ENCODE results near the gene STX18.

Gene STX18

DNA sequence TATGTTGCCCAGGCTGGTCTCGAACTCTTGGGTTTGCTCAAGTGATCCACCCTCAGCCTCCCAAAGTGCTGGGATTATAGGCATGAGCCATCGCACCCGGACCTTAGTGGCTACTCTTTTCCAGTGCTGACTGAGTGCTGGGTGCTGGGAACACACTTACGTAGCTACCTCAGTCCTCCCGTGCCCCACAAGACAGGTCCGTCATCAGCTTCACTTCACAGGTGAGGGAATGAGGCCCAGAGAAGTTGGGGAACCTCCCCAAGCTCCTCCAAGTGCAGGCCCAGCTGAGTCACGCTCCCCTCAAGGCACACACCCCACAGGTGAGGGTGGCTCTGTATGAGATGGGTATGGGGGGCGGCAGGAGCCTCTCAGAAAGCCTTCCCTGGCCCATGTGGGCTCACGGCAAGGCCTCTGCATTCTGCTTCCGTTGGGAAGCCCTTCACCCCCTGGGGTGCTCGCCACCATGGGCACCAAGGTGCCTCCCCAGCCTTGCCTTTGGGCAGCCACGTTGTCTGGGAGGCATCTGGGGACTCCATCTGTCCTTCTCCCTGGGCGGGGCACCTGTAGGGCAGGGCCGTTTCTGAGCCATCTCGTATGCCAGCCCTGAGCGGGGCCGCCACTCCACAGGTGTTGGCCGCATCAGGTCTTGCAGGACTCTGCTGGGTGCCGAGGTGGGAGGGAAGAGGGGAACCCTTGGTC lies 126.6 kb downstream of the STX18 start:
- TF ChIP-seq, protein P1, sequence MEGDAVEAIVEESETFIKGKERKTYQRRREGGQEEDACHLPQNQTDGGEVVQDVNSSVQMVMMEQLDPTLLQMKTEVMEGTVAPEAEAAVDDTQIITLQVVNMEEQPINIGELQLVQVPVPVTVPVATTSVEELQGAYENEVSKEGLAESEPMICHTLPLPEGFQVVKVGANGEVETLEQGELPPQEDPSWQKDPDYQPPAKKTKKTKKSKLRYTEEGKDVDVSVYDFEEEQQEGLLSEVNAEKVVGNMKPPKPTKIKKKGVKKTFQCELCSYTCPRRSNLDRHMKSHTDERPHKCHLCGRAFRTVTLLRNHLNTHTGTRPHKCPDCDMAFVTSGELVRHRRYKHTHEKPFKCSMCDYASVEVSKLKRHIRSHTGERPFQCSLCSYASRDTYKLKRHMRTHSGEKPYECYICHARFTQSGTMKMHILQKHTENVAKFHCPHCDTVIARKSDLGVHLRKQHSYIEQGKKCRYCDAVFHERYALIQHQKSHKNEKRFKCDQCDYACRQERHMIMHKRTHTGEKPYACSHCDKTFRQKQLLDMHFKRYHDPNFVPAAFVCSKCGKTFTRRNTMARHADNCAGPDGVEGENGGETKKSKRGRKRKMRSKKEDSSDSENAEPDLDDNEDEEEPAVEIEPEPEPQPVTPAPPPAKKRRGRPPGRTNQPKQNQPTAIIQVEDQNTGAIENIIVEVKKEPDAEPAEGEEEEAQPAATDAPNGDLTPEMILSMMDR (IDR thresholded peaks at IDR 0.05; ENCODE audit: low read depth, low read length, missing control alignments) = no peak
- DNase-seq (ENCODE audit: low read depth) = no peak
- in situ Hi-C loops (cut with HindIII; ENCODE audit: low sequenced_read_pairs) = no loop called here
- no peak overlapping the region for H3K4me3 ChIP-seq (ENCODE audit: low read depth, low read length)

DNA sequence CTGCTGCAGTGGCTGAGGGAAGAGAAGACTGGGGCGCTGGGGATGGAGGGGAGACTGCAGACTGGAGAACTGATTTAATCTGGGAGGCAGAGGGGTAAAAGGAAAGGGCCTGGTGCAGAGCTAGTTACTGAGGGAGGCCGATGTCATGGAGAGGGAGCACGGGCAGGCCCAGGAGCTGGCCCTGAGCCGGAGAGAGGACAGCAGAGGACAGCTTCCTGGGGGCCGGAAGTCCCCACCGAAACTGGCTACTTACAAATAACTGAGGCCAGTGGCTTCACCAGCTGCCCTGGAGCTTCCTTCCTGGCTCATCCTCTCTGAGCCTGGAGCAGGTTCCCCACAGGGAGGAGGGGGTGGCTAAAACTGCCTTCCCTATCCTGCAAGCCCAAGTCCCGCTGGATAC lies 128.0 kb downstream of the STX18 start:
- TF ChIP-seq, protein P1 (IDR thresholded peaks at IDR 0.05; ENCODE audit: low read depth, low read length, missing control alignments) = no peak
- in situ Hi-C loops (cut with HindIII; ENCODE audit: low sequenced_read_pairs) = no loop called here
- DNase-seq (ENCODE audit: low read depth) = no peak
- no peak overlapping the region for H3K4me3 ChIP-seq (ENCODE audit: low read depth, low read length)

DNA sequence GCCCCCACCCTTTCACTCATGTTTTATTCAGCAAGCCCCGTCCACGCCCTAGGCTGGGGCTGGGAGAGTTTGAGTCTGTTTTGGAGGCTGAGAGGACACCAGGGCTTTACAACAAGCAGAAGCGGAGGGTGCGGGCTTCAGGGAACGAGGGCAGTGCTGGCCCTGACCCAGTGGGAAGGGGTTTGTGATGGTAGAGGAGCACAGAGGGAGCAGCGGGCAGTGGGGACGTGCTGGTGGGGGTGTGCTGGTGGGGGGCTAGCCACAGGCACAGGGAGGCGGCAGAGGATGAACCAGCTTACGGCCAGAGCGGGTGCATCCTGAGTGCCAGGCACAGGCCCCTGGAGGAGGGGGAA lies 128.5 kb downstream of the STX18 start:
- in situ Hi-C loops (cut with HindIII; ENCODE audit: low sequenced_read_pairs) = no loop called here
- DNase-seq (ENCODE audit: low read depth) = no peak
- TF ChIP-seq, protein P1 (IDR thresholded peaks at IDR 0.05; ENCODE audit: low read depth, low read length, missing control alignments) = no peak
- H3K4me3 ChIP-seq (ENCODE audit: low read depth, low read length) = no peak overlapping the region

DNA sequence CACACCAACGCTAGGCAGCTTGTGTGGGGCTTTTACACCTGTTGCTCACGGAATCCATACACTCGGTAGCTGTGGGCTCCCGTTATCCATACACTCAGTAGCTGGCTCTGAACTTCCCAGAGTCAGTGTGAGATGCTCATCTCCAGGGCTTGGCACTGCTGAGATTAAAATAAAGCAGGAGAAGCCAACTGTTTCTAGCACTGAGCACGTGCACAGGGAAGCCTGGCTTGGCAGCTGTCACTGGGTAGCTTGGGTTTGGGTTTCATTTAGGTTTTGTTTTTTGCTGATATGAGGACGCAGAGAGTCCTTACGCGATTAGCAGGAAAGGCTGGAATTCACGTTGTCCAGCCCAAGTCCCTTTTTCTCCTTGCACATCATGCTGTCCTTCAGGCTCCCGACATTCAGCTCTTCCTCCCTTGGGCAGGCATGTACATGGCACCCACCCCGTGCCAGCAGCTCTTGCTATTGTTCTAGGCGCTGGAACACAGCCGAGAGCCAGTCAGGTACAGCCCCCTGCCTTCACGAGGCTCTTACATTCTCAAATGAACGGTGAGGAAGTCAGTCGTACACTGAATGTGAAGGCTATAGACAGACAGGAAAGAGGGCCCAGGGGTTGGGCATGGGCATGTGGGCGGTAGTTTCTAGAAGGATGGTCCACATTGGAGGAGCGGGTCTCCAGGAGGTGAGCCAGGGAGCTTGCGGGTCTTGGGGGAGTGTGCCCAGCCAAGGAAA lies 129.0 kb downstream of the STX18 start:
- no peak for DNase-seq (ENCODE audit: low read depth)
- no peak overlapping the region for H3K4me3 ChIP-seq (ENCODE audit: low read depth, low read length)
- in situ Hi-C loops (cut with HindIII; ENCODE audit: low sequenced_read_pairs) = no loop called here
- TF ChIP-seq, protein P1 (IDR thresholded peaks at IDR 0.05; ENCODE audit: low read depth, low read length, missing control alignments) = no peak

DNA sequence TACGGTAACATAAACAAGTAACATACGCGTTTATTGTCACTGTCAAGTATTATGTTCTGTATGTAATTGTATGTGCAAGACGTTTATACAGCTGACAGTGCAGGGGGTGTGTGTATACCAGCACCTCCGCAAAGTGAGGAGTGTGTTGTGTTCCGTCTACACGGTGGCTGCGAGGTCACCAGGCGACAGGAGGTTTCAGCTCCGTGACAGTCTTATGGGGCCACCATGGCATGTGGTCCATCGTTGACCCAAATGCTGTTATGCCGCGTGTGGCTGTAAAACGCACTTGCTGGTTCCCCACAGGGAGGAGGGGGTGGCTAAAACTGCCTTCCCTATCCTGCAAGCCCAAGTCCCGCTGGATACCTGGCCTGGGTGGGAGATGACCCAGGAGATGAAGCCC lies 129.9 kb downstream of the STX18 start:
- in situ Hi-C loops (cut with HindIII; ENCODE audit: low sequenced_read_pairs) = no loop called here
- no peak for DNase-seq (ENCODE audit: low read depth)
- TF ChIP-seq, protein P1 (IDR thresholded peaks at IDR 0.05; ENCODE audit: low read depth, low read length, missing control alignments) = no peak

DNA sequence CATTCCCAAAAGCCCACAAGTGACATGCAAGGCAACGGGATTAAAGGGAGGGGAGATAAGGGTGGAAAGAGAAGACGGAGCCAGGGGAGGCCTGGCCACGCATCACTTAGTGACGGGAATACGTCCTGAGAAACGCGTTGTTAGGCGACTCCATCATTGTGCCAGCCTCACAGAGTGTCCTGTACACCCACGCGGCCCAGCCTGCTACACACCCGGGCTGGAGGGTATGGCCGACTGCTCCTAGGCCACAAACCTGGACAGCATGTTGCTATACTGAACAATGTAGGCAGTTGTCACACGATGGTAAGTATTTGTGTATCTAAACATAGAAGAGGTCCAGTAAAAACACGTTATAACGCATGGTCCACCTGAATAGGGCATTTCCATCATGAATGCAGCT lies 131.6 kb downstream of the STX18 start:
- no peak for DNase-seq (ENCODE audit: low read depth)
- TF ChIP-seq, protein P1 (IDR thresholded peaks at IDR 0.05; ENCODE audit: low read depth, low read length, missing control alignments) = no peak
- in situ Hi-C loops (cut with HindIII; ENCODE audit: low sequenced_read_pairs) = no loop called here
- H3K4me3 ChIP-seq (ENCODE audit: low read depth, low read length) = no peak overlapping the region

More for the DNA sequence above, 129.9 kb downstream of the STX18 start:
- no peak overlapping the region for H3K4me3 ChIP-seq (ENCODE audit: low read depth, low read length)

All from astrocyte of the cerebellum (primary cell).